Measurements from ENCODE around the gene ATP1A1. TPM values are rescaled to one million over a fixed set of nuclear protein-coding genes. Genes with fewer than 3 reads are reported as not detected.

ATP1A1 gene
- total and polyA plus RNA-seq, 2 experiments from 2014 or later: 665 to 1,350 TPM

DNA sequence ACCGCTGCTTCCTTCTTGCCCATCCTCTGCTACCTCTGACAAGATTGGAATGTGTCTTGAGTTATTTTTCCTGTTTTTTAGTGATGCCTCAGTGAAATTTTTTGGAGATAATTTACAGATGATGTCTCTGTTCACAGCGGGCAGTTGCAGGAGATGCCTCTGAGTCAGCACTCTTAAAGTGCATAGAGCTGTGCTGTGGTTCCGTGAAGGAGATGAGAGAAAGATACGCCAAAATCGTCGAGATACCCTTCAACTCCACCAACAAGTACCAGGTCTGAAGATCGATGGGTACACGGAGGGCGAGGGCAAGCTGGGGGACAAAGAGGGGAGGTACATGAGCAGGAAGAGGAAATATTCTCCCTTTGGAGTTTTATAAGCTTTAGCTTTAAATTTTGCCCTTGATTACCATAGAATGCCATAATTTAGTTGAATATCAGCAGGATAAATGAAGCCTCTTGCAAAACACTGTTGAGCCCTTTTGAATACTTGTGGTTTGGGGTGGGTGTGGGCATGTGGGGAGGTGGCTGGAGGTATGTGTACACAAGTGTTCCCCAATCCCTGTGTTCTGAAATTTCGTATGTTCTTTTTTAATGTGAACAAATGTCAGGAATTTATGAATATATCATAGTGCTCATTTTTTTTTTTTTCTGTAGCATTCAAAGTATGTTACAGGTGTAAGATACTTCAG, 19.8 kb downstream of the ATP1A1 start:
- peaks cover 99% of the 10 kb centered on the region for H3K36me3 ChIP-seq
- TF ChIP-seq, protein P1, sequence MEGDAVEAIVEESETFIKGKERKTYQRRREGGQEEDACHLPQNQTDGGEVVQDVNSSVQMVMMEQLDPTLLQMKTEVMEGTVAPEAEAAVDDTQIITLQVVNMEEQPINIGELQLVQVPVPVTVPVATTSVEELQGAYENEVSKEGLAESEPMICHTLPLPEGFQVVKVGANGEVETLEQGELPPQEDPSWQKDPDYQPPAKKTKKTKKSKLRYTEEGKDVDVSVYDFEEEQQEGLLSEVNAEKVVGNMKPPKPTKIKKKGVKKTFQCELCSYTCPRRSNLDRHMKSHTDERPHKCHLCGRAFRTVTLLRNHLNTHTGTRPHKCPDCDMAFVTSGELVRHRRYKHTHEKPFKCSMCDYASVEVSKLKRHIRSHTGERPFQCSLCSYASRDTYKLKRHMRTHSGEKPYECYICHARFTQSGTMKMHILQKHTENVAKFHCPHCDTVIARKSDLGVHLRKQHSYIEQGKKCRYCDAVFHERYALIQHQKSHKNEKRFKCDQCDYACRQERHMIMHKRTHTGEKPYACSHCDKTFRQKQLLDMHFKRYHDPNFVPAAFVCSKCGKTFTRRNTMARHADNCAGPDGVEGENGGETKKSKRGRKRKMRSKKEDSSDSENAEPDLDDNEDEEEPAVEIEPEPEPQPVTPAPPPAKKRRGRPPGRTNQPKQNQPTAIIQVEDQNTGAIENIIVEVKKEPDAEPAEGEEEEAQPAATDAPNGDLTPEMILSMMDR (IDR thresholded peaks at IDR 0.05; ENCODE audit: low read depth, low read length): no peak

DNA sequence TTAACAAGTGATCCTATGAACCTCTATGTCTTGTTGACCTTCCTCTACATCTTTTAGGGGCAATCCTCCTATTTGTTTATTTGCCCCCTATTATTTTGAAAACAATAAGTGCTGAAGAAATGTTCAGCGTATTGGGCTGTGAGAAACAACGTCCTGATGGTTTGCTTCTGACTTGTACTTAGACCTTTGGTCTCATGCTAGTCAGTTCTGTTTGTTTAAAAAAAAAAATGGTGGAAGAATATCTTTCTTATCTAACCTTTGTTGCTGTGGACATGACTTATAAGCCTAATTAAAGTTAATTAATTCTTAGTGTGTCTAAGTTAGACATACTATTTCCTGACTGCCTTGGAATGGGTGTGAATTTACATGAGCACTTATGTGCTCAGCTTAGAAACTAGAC, 20.7 kb downstream of the ATP1A1 start:
- peaks cover 99% of the 10 kb centered on the region for H3K36me3 ChIP-seq

More for the DNA sequence above, 19.8 kb downstream of the ATP1A1 start:
- no peaks in the 10 kb centered on the region for H3K9me3 ChIP-seq (ENCODE audit: low read depth)
- peaks cover 44% of the 10 kb centered on the region for H3K4me1 ChIP-seq (ENCODE audit: low read depth)
- H3K27ac ChIP-seq: peak overlapping the region; percentile 95
- no peak for DNase-seq (ENCODE audit: low read depth in 1 of 2, low spot score in 1 of 2)
- H3K27me3 ChIP-seq: no peaks in the 10 kb centered on the region
- no peak overlapping the region for H3K4me3 ChIP-seq

DNA sequence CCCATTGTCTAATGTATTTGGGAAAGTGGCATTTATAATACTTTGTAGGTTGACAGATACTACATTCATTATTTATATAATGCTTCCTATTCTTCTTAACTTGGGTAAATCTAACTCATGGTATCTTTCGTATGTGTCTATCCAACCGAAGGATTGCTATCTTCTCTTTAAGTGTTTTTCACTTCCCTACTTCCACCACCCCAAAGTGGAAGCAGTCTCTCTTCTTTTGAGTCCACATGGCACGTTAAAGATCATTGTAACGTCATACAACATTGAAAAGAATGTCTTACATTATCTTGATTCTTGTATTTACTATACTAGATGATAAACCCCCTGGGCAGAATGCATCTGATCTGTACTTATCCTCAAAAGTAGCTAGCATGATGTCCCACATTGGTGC, 21.2 kb downstream of the ATP1A1 start:
- peak overlapping the region; percentile 95 for H3K27ac ChIP-seq
- no peak for DNase-seq (ENCODE audit: low read depth in 1 of 2, low spot score in 1 of 2)
- peaks cover 48% of the 10 kb centered on the region for H3K4me1 ChIP-seq (ENCODE audit: low read depth)
- TF ChIP-seq, protein P1 (IDR thresholded peaks at IDR 0.05; ENCODE audit: low read depth, low read length): no peak
- no peaks in the 10 kb centered on the region for H3K9me3 ChIP-seq (ENCODE audit: low read depth)
- peaks cover 99% of the 10 kb centered on the region for H3K36me3 ChIP-seq
- H3K4me3 ChIP-seq: no peak overlapping the region
- H3K27me3 ChIP-seq: no peaks in the 10 kb centered on the region

More for the DNA sequence above, 20.7 kb downstream of the ATP1A1 start:
- Histone ChIP-seq H3K9me3 (ENCODE audit: low read depth) (no peaks in the 10 kb centered on the region), H3K4me1 (ENCODE audit: low read depth) (peaks cover 48% of the 10 kb centered on the region), H3K4me3 (no peak overlapping the region), H3K27me3 (no peaks in the 10 kb centered on the region), H3K27ac (peak overlapping the region; percentile 95)
- TF ChIP-seq, protein P1 (IDR thresholded peaks at IDR 0.05; ENCODE audit: low read depth, low read length): no peak
- no peak for DNase-seq (ENCODE audit: low read depth in 1 of 2, low spot score in 1 of 2)

DNA sequence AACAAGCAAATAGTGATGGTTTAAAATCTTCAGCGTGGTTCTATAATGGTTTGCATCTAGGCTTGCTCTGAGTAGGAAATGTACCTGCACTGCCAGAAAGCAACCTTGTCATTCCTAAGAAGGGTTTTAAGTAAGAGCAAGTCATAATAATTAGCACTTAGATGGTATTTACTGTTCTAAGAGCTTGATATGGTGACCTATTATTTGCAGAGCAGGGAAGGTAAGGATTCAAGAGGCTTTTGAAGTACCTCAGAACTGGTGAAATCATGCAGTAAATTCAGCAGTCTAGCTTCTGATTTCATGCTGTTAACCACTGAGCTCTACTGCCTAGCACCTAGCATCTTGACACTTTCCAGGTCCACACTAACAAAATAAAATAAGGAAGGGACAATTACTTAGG, 23.7 kb downstream of the ATP1A1 start:
- Histone ChIP-seq H3K4me3 (no peak overlapping the region), H3K36me3 (peaks cover 99% of the 10 kb centered on the region), H3K27me3 (no peaks in the 10 kb centered on the region), H3K27ac (peak overlapping the region; percentile 95), H3K4me1 (ENCODE audit: low read depth) (peaks cover 38% of the 10 kb centered on the region), H3K9me3 (ENCODE audit: low read depth) (no peaks in the 10 kb centered on the region)
- TF ChIP-seq, protein P1 (IDR thresholded peaks at IDR 0.05; ENCODE audit: low read depth, low read length): no peak
- no peak for DNase-seq (ENCODE audit: low read depth in 1 of 2, low spot score in 1 of 2)

DNA sequence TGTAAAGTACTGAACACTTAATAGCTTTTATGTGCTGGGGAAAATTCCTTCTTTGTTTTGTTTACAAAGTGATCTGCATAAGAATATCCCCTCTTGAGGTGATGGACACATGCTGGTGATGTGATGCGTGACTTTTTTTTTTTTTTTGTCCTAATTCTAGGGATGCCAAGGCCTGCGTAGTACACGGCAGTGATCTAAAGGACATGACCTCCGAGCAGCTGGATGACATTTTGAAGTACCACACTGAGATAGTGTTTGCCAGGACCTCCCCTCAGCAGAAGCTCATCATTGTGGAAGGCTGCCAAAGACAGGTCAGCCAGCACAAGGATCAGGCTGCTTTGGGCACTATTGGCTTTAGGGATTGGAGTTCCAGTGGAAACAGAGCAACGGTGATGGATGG, 24.7 kb downstream of the ATP1A1 start:
- DNase-seq (ENCODE audit: low read depth in 1 of 2, low spot score in 1 of 2): no peak
- peaks cover 99% of the 10 kb centered on the region for H3K36me3 ChIP-seq

More for the DNA sequence above, 24.7 kb downstream of the ATP1A1 start:
- Histone ChIP-seq H3K4me3 (no peak overlapping the region), H3K9me3 (ENCODE audit: low read depth) (no peaks in the 10 kb centered on the region), H3K27me3 (no peaks in the 10 kb centered on the region), H3K4me1 (ENCODE audit: low read depth) (peaks cover 38% of the 10 kb centered on the region), H3K27ac (peak overlapping the region; percentile 95)
- TF ChIP-seq, protein P1 (IDR thresholded peaks at IDR 0.05; ENCODE audit: low read depth, low read length): no peak

Measured in cardiac muscle cell (in vitro differentiated cells and primary cell).